Iris pigment epithelial cell (primary cell): ENCODE measurements around the gene GNAI2.

Experiments used
- DNase-seq: peaks from one replicate; pipeline ENCODE4 v3.0.0-alpha.2; 2011; ENCODE audit warnings: low read depth

GNAI2 gene

GRCh38 chr3:50297896-50298725 lies 62.1 kb downstream of the GNAI2 start:
- DNase-seq, result no peak

DNA sequence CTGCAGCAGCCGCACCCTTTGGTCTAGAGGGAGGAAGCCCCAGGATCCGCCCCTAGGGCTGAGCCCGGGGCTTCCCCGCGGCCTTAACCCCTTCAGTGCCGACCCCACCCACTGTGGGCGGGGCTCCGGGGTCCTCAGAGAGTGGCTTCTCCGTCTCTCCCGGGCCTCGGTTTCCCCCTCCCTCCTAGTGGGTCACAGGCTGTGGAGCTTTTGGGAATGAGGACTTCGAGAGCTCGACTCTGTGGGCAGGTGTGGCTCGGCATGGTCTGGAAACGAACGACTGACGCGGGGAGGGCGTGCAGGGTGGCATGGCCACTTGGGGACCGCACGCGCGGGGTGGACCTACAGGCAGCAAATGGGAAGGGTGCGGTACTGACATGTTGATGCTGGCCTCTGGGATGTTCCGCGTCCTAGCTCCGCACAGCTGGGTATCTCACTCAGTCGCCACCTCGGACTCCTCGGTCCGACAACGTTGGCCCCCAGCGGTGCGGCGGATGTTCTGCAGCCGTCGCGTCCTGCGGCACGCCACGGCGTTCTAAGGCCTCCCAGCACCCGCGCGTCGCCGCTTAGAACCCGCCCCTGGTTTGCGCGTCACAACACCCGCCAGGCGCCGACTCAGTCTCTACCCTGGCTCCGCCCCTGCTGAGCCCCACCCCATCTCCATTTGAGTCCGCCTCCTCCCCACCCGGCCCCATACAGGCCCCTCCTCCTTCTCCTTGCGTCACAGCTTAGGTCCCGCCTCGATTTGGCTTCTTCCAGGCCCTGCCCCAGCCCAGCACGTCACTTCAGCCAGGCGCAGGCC lies 63.0 kb downstream of the GNAI2 start, which contains the start of the genes HYAL3 and NAA80:
Gene HYAL3, minus strand, starts transcription at position 570 of the 802 bp plus-strand sequence. CDS start 3,803 bp downstream, outside the sequence.
Gene NAA80, minus strand, starts transcription at position 570 of the 802 bp plus-strand sequence. CDS start 1,942 bp downstream, outside the sequence.
- DNase-seq, result peak; percentile 100

DNA sequence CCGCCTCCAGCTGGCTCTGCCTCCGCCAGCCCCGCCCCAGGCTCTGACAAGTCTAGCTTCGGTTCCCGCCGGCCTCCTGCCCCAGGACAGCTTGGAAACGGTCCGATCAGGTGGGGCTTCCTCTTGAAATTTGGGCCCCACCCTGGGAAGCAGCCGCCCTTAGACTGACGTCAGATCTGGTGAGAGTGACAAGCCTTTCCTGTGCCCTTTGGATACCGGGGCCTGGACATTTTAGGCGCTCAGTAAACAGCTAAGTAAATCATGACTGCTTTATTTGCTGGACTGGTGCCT lies 63.6 kb downstream of the GNAI2 start:
- no peak for DNase-seq

GRCh38 chr3:50299929-50300680 lies 64.1 kb downstream of the GNAI2 start:
- peak; percentile 64 for DNase-seq

DNA sequence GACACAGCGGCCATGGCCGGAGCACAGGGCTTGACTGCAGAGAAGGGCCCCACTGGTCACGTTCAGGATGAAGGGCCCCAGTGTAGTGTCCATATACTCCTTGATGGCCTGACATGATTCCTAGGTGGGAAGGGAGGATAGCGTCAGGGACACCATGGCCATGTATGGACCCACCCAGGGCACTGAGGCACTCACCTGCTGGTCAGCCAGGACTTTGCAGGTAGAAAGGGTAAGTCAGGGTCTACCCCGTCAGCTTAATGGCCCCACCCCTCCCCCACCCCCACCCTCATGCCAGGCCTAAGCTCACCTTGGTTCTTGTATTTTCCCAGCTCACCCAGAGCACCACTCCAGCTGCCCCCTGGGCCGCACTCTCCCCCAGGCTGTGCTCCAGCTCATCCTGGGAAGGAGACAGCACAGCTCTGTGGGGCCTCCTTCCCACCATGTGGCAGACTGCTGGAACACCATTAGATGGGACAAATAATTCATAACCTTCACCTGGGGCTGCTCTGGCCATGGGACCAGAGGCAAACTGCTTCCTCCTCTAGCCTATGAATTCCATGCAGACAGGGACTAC lies 64.8 kb downstream of the GNAI2 start:
- no peak for DNase-seq

DNA sequence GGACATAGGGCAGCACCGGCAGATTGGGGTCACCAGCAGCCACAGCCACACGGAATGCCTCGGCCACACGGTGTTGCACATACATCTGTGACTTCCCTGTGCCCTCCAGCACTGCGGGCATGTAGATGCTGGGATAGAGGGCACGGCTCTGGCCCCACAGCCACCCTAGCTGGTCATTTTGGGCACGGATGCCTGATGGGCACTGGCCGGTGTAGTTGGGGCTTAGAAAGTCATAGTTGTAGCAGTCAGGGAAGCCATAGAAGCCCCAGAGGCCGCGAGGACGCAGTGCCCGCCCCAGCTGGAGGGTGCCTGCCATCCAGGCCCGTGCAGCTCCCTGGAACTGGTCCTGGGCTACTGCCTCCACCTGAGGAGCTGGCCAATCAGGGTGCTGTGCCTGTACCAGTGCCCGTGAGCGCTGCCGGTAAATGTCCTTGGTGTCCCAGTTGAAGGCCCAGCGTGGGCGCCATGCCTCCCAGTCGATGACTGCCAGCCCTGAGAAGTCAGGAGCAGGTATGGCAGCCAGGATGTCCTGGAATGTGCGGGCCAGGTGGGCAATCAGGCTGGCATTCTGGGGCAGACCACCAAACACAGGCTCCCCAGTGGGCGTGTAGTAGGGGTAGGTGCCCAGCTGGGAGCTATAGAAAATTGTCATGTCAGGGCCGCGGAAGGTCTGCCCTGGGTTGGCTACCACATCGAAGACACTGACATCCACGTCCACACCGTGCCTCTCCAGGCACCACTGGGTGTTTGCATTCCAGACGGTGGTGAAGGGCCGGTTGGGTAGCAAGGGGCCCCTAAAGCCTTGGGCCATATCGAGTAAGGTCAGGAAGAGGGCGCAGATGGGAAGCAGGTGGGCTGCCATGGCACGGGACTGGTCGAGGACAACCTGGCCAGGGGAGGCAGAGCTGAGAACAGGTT lies 66.3 kb downstream of the GNAI2 start:
- DNase-seq, result no peak

GRCh38 chr3:50303013-50303815 lies 67.2 kb downstream of the GNAI2 start, which contains the start of gene HYAL1:
Gene HYAL1, minus strand, starts transcription at chr3:50303574. Its CDS starts 618 bp downstream, at chr3:50302956.
- DNase-seq, result no peak

GRCh38 chr3:50304601-50305000 lies 68.6 kb downstream of the GNAI2 start:
- no peak for DNase-seq
